Esophagus squamous epithelium (tissue), 5 donors: ENCODE measurements around the gene IGFBP4. TPM values are rescaled to one million over a fixed set of nuclear protein-coding genes. Genes with fewer than 3 reads are reported as not detected.
A peak's percentile ranks its signal among the peaks of the same experiment; 100 is the strongest.

ENCODE experiments used
- DNase-seq: peaks from one replicate; lab custom pipeline; 2025; lab: John Stamatoyannopoulos, UW
- H3K27ac ChIP-seq, 4 donors: fragments of 200-600 bp; sonication (generic); one replicate each; pipeline ENCODE4 v1.5.1; 2016 to 2019; ENCODE audit warnings: mild to moderate bottlenecking in 1 of 4
- H3K27me3 ChIP-seq, 4 donors: fragments of 200-600 bp; sonication (generic); 1 replicate in 3 of 4; 2 replicates in 1 of 4; pipeline versions ENCODE4 v1.5.1 to v1.6.0; 2017 to 2021; ENCODE audit warnings: antibody characterized with exemption in 1 of 4
- H3K36me3 ChIP-seq, 3 donors: fragments of 200-600 bp; sonication (generic); one replicate each; pipeline ENCODE4 v1.5.1; 2016 to 2019
- H3K4me1 ChIP-seq, 3 donors: fragments of 200-600 bp; sonication (generic); one replicate each; pipeline ENCODE4 v1.5.1; 2017 to 2019
- H3K4me3 ChIP-seq, 4 donors: fragments of 200-600 bp; sonication (generic); 1 replicate in 3 of 4; 2 replicates in 1 of 4; pipeline ENCODE4 v1.5.1; 2016 to 2019; ENCODE audit warnings: mild to moderate bottlenecking in 2 of 4, moderate library complexity in 1 of 4
- H3K9me3 ChIP-seq, 3 donors: fragments of 200-600 bp; sonication (generic); one replicate each; pipeline ENCODE4 v1.5.1; 2016 to 2019
- CTCF ChIP-seq, 6 experiments: fragments of 450-650 bp in 4 of 6; fragments of 200-600 bp in 2 of 6; sonication (generic) in 2 of 6; IDR thresholded peaks; one replicate each; pipeline ENCODE4 v1.5.1; 2016 to 2019; ENCODE audit warnings: antibody characterized with exemption in 6 of 6, mild to moderate bottlenecking in 4 of 6, moderate library complexity in 4 of 6
- POLR2A ChIP-seq, 4 donors: fragments of 450-650 bp; IDR thresholded peaks; one replicate each; pipeline ENCODE4 v1.6.1; 2017; ENCODE audit warnings: antibody characterized with exemption in 4 of 4, mild to moderate bottlenecking in 4 of 4, moderate library complexity in 3 of 4
- WGBS, 2 donors: methylation state at CpG; one replicate each; pipeline ENCODE4 v1.1.5; 2018; 5-methylcytosine and 5-hydroxymethylcytosine counted together
- intact Hi-C: fragments of 100-400 bp; cut with DNase I; formaldehyde crosslinking; loops from one replicate; pipeline ENCODE4 v1.15.0; 2022
- total RNA-seq, 4 donors: library from RNA; depleted of rRNA; stranded (reverse); fragments of >200 nt; gene quantifications; one replicate each; pipeline ENCODE4 v1.1.0, GENCODE V29; 2016
- donor health status: DM: yes; HTN: yes; CAD: no.

The IGFBP4 gene
- total RNA-seq, 4 donors from 2014 or later: 27.1 to 154 (median 73.0) TPM

GRCh38 chr17:40473573-40474365, 30.5 kb downstream of the IGFBP4 start:
- H3K36me3 ChIP-seq: peaks cover 0 to 23% (median 0%) of the 10 kb centered on the region in 3 donors
- TF ChIP-seq POLR2A (IDR thresholded peaks at IDR 0.05) (no peak), CTCF (IDR thresholded peaks at IDR 0.05) (no peak)
- DNase-seq: no peak
- intact Hi-C loops: no loop called here
- H3K4me3 ChIP-seq: no peak overlapping the region
- no peaks in the 10 kb centered on the region for H3K9me3 ChIP-seq
- H3K4me1 ChIP-seq: peaks cover 6 to 64% (median 24%) of the 10 kb centered on the region in 3 donors
- H3K27me3 ChIP-seq: no peaks in the 10 kb centered on the region
- peak overlapping the region in 3 of 4 donors; percentile 7 to 24 (median 7) for H3K27ac ChIP-seq
- 36 to 60% methylated on average over 11 to 13 of the region's 16 CpGs for WGBS, 2 donors

- H3K27ac ChIP-seq: peak overlapping the region in 3 of 4 donors; percentile 7 to 24 (median 7)
- no peak for DNase-seq
- H3K4me3 ChIP-seq: no peak overlapping the region
- H3K36me3 ChIP-seq: peaks cover 0 to 31% (median 0%) of the 10 kb centered on the region in 3 donors
- H3K4me1 ChIP-seq: peaks cover 6 to 66% (median 24%) of the 10 kb centered on the region in 3 donors
- no CpG with 5 or more reads among the region's 9 CpGs for WGBS, 2 donors
- intact Hi-C loops: no loop called here
- H3K27me3 ChIP-seq: no peaks in the 10 kb centered on the region
- TF ChIP-seq POLR2A (IDR thresholded peaks at IDR 0.05) (no peak), CTCF (IDR thresholded peaks at IDR 0.05) (no peak)
- H3K9me3 ChIP-seq: no peaks in the 10 kb centered on the region
Observed at GRCh38 chr17:40474419-40475002, 31.3 kb downstream of the IGFBP4 start.

GRCh38 chr17:40475234-40475908, 32.1 kb downstream of the IGFBP4 start:
- DNase-seq: no peak
- intact Hi-C loops: no loop called here
- Histone ChIP-seq H3K9me3 (no peaks in the 10 kb centered on the region), H3K4me3 (no peak overlapping the region), H3K36me3 (peaks cover 0 to 39% (median 0%) of the 10 kb centered on the region in 3 donors), H3K4me1 (peaks cover 10 to 75% (median 26%) of the 10 kb centered on the region in 3 donors), H3K27ac (peak overlapping the region; percentile 33 to 73 (median 60)), H3K27me3 (no peaks in the 10 kb centered on the region)
- WGBS, 2 donors: 69 to 77% methylated on average over 7 to 11 of the region's 18 CpGs
- TF ChIP-seq POLR2A (IDR thresholded peaks at IDR 0.05) (no peak), CTCF (IDR thresholded peaks at IDR 0.05) (no peak)

GRCh38 chr17:40477796-40478195, 34.5 kb downstream of the IGFBP4 start:
- no peak for DNase-seq
- no CpG with 5 or more reads among the region's 1 CpG for WGBS, 2 donors
- Histone ChIP-seq H3K4me1 (peaks cover 13 to 78% (median 29%) of the 10 kb centered on the region in 3 donors), H3K36me3 (peaks cover 0 to 58% (median 0%) of the 10 kb centered on the region in 3 donors), H3K27me3 (no peaks in the 10 kb centered on the region), H3K4me3 (no peak overlapping the region), H3K27ac (no peak overlapping the region), H3K9me3 (no peaks in the 10 kb centered on the region)
- TF ChIP-seq POLR2A (IDR thresholded peaks at IDR 0.05) (no peak), CTCF (IDR thresholded peaks at IDR 0.05) (no peak)
- intact Hi-C loops: no loop called here
